Natural killer cell treated with Interleukin-12 subunit alpha and Interleukin-12 subunit beta and Interleukin-15 and Interleukin-18, amount 100 ng/mL, for 72 hours (primary cell): ENCODE results near the gene INVS. TPM values are rescaled to one million over a fixed set of nuclear protein-coding genes. Genes with fewer than 3 reads are reported as not detected.
A peak's percentile ranks its signal among the peaks of the same experiment; 100 is the strongest.
"Not testable (repeated sequence)": the region's sequence is repeated elsewhere in the genome, so short reads cannot be mapped to it uniquely, and the experiment has no call there.

Experiments
- ATAC-seq, 2 donors: fragments of 150-1000 bp; cut with Tn5 transposase in 1 of 2; sonication (Bioruptor Pico), chemical (Tn5 transposase) in 1 of 2; 2 replicates each; pipeline ENCODE4 v1.10.0; 2021
- DNase-seq: peaks from one replicate; pipeline ENCODE4 v3.0.0; 2022; ENCODE audit warnings: low spot score
- H3K27ac Mint-ChIP-seq, 2 donors: 1 replicate in 1 of 2; 2 replicates in 1 of 2; pipeline ENCODE4 v1.8.0; 2022; ENCODE audit warnings: mixed read lengths in 2 of 2, mild to moderate bottlenecking in 1 of 2, moderate library complexity in 1 of 2
- H3K27me3 Mint-ChIP-seq, 2 donors: 1 replicate in 1 of 2; 2 replicates in 1 of 2; pipeline ENCODE4 v1.8.0; 2022; ENCODE audit warnings: mixed read lengths in 2 of 2
- H3K36me3 Mint-ChIP-seq: one replicate; pipeline ENCODE4 v1.8.0; 2022; ENCODE audit warnings: mixed read lengths
- H3K4me1 Mint-ChIP-seq, 2 donors: 1 replicate in 1 of 2; 2 replicates in 1 of 2; pipeline ENCODE4 v1.8.0; 2022; ENCODE audit warnings: low read depth in 2 of 2, mixed read lengths in 2 of 2, mild to moderate bottlenecking in 1 of 2
- H3K4me3 Mint-ChIP-seq: one replicate; pipeline ENCODE4 v1.8.0; 2022; ENCODE audit warnings: mixed read lengths
- H3K9me3 Mint-ChIP-seq: 2 replicates; pipeline ENCODE4 v1.8.0; 2022; ENCODE audit warnings: mixed read lengths
- total RNA-seq, 2 donors: library from RNA; stranded (reverse); gene quantifications; one replicate each; pipeline ENCODE4 v1.2.3, GENCODE V29; 2022

The INVS gene
- total RNA-seq, 2 donors from 2014 or later = 22.1 to 32.8 TPM

GRCh38 chr9:100324594-100325200, 225.7 kb downstream of the INVS start:
- Mint-ChIP-seq H3K9me3 (no peaks in the 10 kb centered on the region), H3K27me3 (no peaks in the 10 kb centered on the region), H3K36me3 (no peaks in the 10 kb centered on the region), H3K27ac (no peak overlapping the region), H3K4me1 (no peaks in the 10 kb centered on the region), H3K4me3 (no peak overlapping the region)
- no peak for DNase-seq
- no peak for ATAC-seq

GRCh38 chr9:100338736-100339135, 239.7 kb downstream of the INVS start:
- ATAC-seq, H3K27ac Mint-ChIP-seq, H3K4me3 Mint-ChIP-seq, H3K27me3 Mint-ChIP-seq, H3K9me3 Mint-ChIP-seq, DNase-seq: not testable (repeated sequence)
- Mint-ChIP-seq H3K4me1 (peaks cover 11 to 16% of the 10 kb centered on the region in 2 donors), H3K36me3 (peaks cover 13% of the 10 kb centered on the region)

- H3K9me3 Mint-ChIP-seq = no peaks in the 10 kb centered on the region
- H3K36me3 Mint-ChIP-seq = peaks cover 14% of the 10 kb centered on the region
- no peak for DNase-seq
- no peak overlapping the region for H3K27ac Mint-ChIP-seq
- no peaks in the 10 kb centered on the region for H3K27me3 Mint-ChIP-seq
- no peak overlapping the region for H3K4me3 Mint-ChIP-seq
- H3K4me1 Mint-ChIP-seq = peaks cover 13 to 16% of the 10 kb centered on the region in 2 donors
- ATAC-seq = no peak
These were observed 241.2 kb downstream of the INVS start for GRCh38 chr9:100340224-100340623.

- ATAC-seq = no peak
- no peaks in the 10 kb centered on the region for H3K9me3 Mint-ChIP-seq
- H3K4me1 Mint-ChIP-seq = peaks cover 16% of the 10 kb centered on the region in 2 donors
These were observed 242.8 kb downstream of the INVS start for GRCh38 chr9:100341889-100342288.

GRCh38 chr9:100346836-100347235, 247.8 kb downstream of the INVS start:
- peaks cover 20% of the 10 kb centered on the region for H3K36me3 Mint-ChIP-seq
- peak overlapping the region in 1 of 2 donors; percentile 48 for H3K27ac Mint-ChIP-seq
- no peak overlapping the region for H3K4me3 Mint-ChIP-seq
- DNase-seq (no peak), ATAC-seq (no peak)
- H3K27me3 Mint-ChIP-seq = no peaks in the 10 kb centered on the region
- H3K9me3 Mint-ChIP-seq = no peaks in the 10 kb centered on the region
- H3K4me1 Mint-ChIP-seq = peaks cover 17 to 27% of the 10 kb centered on the region in 2 donors

More at GRCh38 chr9:100341889-100342288, 242.8 kb downstream of the INVS start:
- H3K27ac Mint-ChIP-seq = no peak overlapping the region
- no peak for DNase-seq
- peaks cover 23% of the 10 kb centered on the region for H3K36me3 Mint-ChIP-seq
- no peaks in the 10 kb centered on the region for H3K27me3 Mint-ChIP-seq
- no peak overlapping the region for H3K4me3 Mint-ChIP-seq

- Mint-ChIP-seq H3K27ac (no peak overlapping the region), H3K4me3 (peak overlapping the region; percentile 19), H3K36me3 (peaks cover 17% of the 10 kb centered on the region), H3K27me3 (no peaks in the 10 kb centered on the region), H3K9me3 (peaks cover 5% of the 10 kb centered on the region), H3K4me1 (peaks cover 27 to 36% of the 10 kb centered on the region in 2 donors)
- ATAC-seq (no peak), DNase-seq (no peak)
These were observed 251.1 kb downstream of the INVS start for GRCh38 chr9:100350188-100350587.

Other genes with a start within 250 kb of the INVS start
- 10 to 100 TPM; 19.6 to 32.8 TPM for gene STX17, start 192.6 kb upstream of the INVS start, total RNA-seq
- 10 to 100 TPM; 13.1 to 26.3 TPM for gene ERP44, start 243 bp upstream of the INVS start, total RNA-seq